Natural killer cell treated with Interleukin-12 subunit alpha and Interleukin-12 subunit beta and Interleukin-15 and Interleukin-18, amount 100 ng/mL, for 72 hours (primary cell): ENCODE data around the gene NAPA. TPM values are rescaled to one million over a fixed set of nuclear protein-coding genes. Genes with fewer than 3 reads are reported as not detected.
"Not testable (repeated sequence)": the region's sequence is repeated elsewhere in the genome, so short reads cannot be mapped to it uniquely, and the experiment has no call there.

ENCODE experiments used
- ATAC-seq, 2 donors: fragments of 150-1000 bp; cut with Tn5 transposase in 1 of 2; sonication (Bioruptor Pico), chemical (Tn5 transposase) in 1 of 2; 2 replicates each; pipeline ENCODE4 v1.10.0; 2021
- DNase-seq: peaks from one replicate; pipeline ENCODE4 v3.0.0; 2022; ENCODE audit warnings: low spot score
- H3K27ac Mint-ChIP-seq, 2 donors: 1 replicate in 1 of 2; 2 replicates in 1 of 2; pipeline ENCODE4 v1.8.0; 2022; ENCODE audit warnings: mixed read lengths in 2 of 2, mild to moderate bottlenecking in 1 of 2, moderate library complexity in 1 of 2
- H3K27me3 Mint-ChIP-seq, 2 donors: 1 replicate in 1 of 2; 2 replicates in 1 of 2; pipeline ENCODE4 v1.8.0; 2022; ENCODE audit warnings: mixed read lengths in 2 of 2
- H3K36me3 Mint-ChIP-seq: one replicate; pipeline ENCODE4 v1.8.0; 2022; ENCODE audit warnings: mixed read lengths
- H3K4me1 Mint-ChIP-seq, 2 donors: 1 replicate in 1 of 2; 2 replicates in 1 of 2; pipeline ENCODE4 v1.8.0; 2022; ENCODE audit warnings: low read depth in 2 of 2, mixed read lengths in 2 of 2, mild to moderate bottlenecking in 1 of 2
- H3K4me3 Mint-ChIP-seq: one replicate; pipeline ENCODE4 v1.8.0; 2022; ENCODE audit warnings: mixed read lengths
- H3K9me3 Mint-ChIP-seq: 2 replicates; pipeline ENCODE4 v1.8.0; 2022; ENCODE audit warnings: mixed read lengths
- total RNA-seq, 2 donors: library from RNA; stranded (reverse); gene quantifications; one replicate each; pipeline ENCODE4 v1.2.3, GENCODE V29; 2022

Gene NAPA
- total RNA-seq, 2 donors from 2014 or later = 69.9 to 78.8 TPM

- no peaks in the 10 kb centered on the region for H3K9me3 Mint-ChIP-seq
- H3K27ac Mint-ChIP-seq = no peak overlapping the region
- no peaks in the 10 kb centered on the region for H3K27me3 Mint-ChIP-seq
- H3K4me3 Mint-ChIP-seq = no peak overlapping the region
- peaks cover 7 to 12% of the 10 kb centered on the region in 2 donors for H3K4me1 Mint-ChIP-seq
- DNase-seq = no peak
- no peak for ATAC-seq
- H3K36me3 Mint-ChIP-seq = peaks cover 7% of the 10 kb centered on the region
These were observed 22.1 kb downstream of the NAPA start for GRCh38 chr19:47492571-47493377.

DNA sequence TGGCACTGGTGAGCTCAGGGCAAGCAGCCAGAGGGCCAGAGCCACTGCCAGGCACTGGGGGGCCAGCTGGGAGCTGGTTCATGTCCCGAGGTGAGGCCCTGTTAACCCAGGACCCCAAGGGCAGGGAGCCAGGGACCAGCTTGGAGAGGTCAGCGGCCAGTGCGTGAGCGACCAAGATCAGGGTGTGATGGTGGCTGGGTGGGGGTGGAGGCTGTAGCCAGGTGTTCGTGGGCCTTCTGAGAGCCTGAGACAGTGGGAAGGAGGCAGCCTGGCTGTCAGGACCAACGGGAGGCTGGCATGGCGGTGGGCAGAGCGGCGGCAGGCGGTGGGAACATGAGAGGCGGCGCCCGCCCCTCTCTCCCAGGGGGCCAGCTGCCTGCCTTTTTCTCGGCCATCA, 22.7 kb downstream of the NAPA start:
- ATAC-seq (no peak), DNase-seq (no peak)
- Mint-ChIP-seq H3K36me3 (peaks cover 7% of the 10 kb centered on the region), H3K27ac (no peak overlapping the region), H3K9me3 (no peaks in the 10 kb centered on the region), H3K4me1 (peaks cover 7 to 12% of the 10 kb centered on the region in 2 donors), H3K4me3 (no peak overlapping the region), H3K27me3 (no peaks in the 10 kb centered on the region)

DNA sequence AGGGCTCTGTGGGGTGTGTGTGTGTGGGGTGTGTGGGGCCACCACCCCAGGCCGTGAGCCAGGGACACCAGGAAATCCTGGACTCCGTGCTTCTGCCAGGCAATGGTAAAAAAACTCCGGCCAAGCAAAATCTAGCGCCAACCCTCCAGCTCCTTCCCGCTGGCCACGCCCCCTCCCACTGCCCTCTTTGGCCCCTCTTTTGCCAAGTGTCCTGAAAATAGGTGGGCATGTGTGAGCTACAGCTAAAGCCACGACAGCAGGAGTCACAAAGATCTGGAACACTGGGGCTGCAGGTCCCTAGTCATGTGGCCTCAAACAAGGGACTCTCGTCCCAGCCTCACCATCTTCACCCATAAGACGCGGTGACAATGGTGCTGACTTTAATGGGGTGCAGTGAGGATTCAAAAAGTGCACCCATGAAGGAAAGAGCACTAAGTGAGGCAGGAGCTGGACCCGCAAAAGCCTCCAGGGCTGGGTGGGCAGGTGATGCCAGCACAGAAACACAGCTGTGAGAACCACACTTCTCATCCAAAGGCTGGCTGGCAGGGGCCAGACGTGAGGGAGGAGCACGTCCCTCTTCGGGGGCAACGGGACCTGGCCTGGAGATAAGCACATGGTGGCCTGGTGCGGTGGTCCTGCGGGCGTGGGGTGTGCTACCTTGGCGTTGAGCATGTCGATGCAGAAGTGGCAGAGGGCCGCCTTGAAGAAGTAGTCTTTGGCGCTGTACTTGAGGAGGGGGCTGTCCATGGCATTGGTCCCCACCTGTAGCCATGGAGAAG, 23.3 kb downstream of the NAPA start:
- no peak overlapping the region for H3K27ac Mint-ChIP-seq
- DNase-seq = no peak

GRCh38 chr19:47490847-47491246, 24.0 kb downstream of the NAPA start:
- peaks cover 7% of the 10 kb centered on the region for H3K36me3 Mint-ChIP-seq
- H3K27ac Mint-ChIP-seq = no peak overlapping the region
- H3K4me1 Mint-ChIP-seq = peaks cover 7 to 10% of the 10 kb centered on the region in 2 donors
- DNase-seq = no peak
- H3K4me3 Mint-ChIP-seq = no peak overlapping the region
- ATAC-seq = no peak
- no peaks in the 10 kb centered on the region for H3K27me3 Mint-ChIP-seq
- no peaks in the 10 kb centered on the region for H3K9me3 Mint-ChIP-seq

More for the DNA sequence above, 23.3 kb downstream of the NAPA start:
- H3K4me1 Mint-ChIP-seq = peaks cover 7 to 10% of the 10 kb centered on the region in 2 donors
- H3K4me3 Mint-ChIP-seq = no peak overlapping the region
- H3K36me3 Mint-ChIP-seq = peaks cover 7% of the 10 kb centered on the region
- H3K27me3 Mint-ChIP-seq = no peaks in the 10 kb centered on the region
- no peaks in the 10 kb centered on the region for H3K9me3 Mint-ChIP-seq
- no peak for ATAC-seq

- ATAC-seq (no peak), DNase-seq (no peak)
- Mint-ChIP-seq H3K4me3 (no peak overlapping the region), H3K36me3 (peaks cover 7% of the 10 kb centered on the region), H3K4me1 (peaks cover 15 to 17% of the 10 kb centered on the region in 2 donors), H3K9me3 (no peaks in the 10 kb centered on the region), H3K27ac (no peak overlapping the region), H3K27me3 (no peaks in the 10 kb centered on the region)
These were observed 24.8 kb downstream of the NAPA start for GRCh38 chr19:47490031-47490430.

- no peaks in the 10 kb centered on the region for H3K9me3 Mint-ChIP-seq
- peaks cover 7% of the 10 kb centered on the region for H3K36me3 Mint-ChIP-seq
- no peak overlapping the region for H3K4me3 Mint-ChIP-seq
- ATAC-seq = no peak
- H3K4me1 Mint-ChIP-seq = peaks cover 20 to 23% of the 10 kb centered on the region in 2 donors
- no peaks in the 10 kb centered on the region for H3K27me3 Mint-ChIP-seq
- H3K27ac Mint-ChIP-seq = no peak overlapping the region
- DNase-seq = no peak
These were observed 25.6 kb downstream of the NAPA start for GRCh38 chr19:47489072-47489914.

- peaks cover 23 to 24% of the 10 kb centered on the region in 2 donors for H3K4me1 Mint-ChIP-seq
These were observed 27.0 kb downstream of the NAPA start for GRCh38 chr19:47487551-47488515.

GRCh38 chr19:47486900-47487299, 28.0 kb downstream of the NAPA start:
- Mint-ChIP-seq H3K4me3 (no peak overlapping the region), H3K27me3 (no peaks in the 10 kb centered on the region), H3K27ac (peak overlapping the region; percentile 23 to 45), H3K4me1 (peaks cover 23 to 24% of the 10 kb centered on the region in 2 donors), H3K36me3 (peaks cover 7% of the 10 kb centered on the region), H3K9me3 (no peaks in the 10 kb centered on the region)
- no peak for DNase-seq
- no peak for ATAC-seq

More at GRCh38 chr19:47487551-47488515, 27.0 kb downstream of the NAPA start:
- Mint-ChIP-seq H3K27me3 (no peaks in the 10 kb centered on the region), H3K36me3 (peaks cover 7% of the 10 kb centered on the region), H3K27ac (peak overlapping the region in 1 of 2 donors; percentile 45), H3K9me3 (no peaks in the 10 kb centered on the region), H3K4me3 (no peak overlapping the region)
- ATAC-seq (no peak), DNase-seq (no peak)

- H3K27ac Mint-ChIP-seq, H3K4me3 Mint-ChIP-seq, H3K36me3 Mint-ChIP-seq, DNase-seq, H3K9me3 Mint-ChIP-seq, ATAC-seq, H3K27me3 Mint-ChIP-seq: not testable (repeated sequence)
- peaks cover 23 to 24% of the 10 kb centered on the region in 2 donors for H3K4me1 Mint-ChIP-seq
These were observed 28.6 kb downstream of the NAPA start for GRCh38 chr19:47486220-47486619.

DNA sequence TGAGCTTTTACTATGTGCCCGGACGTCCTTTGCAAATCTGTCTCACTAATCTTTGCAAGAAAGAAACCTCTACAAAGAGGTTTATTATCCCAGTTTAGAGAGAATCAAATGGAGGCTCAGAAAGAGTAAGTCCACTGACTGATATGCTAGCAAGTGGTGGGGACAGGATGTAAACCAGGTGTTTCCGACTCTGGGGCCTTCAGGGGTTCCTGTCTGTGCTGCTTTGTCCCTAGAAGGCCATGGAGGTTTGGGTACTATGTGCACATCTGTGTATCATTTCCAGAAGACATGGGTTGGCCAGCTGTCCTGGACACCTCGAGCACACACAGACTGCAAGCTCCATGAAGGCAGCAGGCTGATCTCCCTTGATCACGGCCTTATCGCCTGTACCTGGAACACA, 29.7 kb downstream of the NAPA start:
- Mint-ChIP-seq H3K27me3 (no peaks in the 10 kb centered on the region), H3K9me3 (no peaks in the 10 kb centered on the region), H3K4me3 (peak overlapping the region; percentile 89), H3K4me1 (peaks cover 20 to 29% of the 10 kb centered on the region in 2 donors), H3K27ac (peak overlapping the region; percentile 92 to 96), H3K36me3 (peaks cover 5% of the 10 kb centered on the region)
- no peak for DNase-seq
- ATAC-seq = no peak

GRCh38 chr19:47483800-47484690, 30.8 kb downstream of the NAPA start, which contains the start of gene KPTN:
Gene KPTN (minus strand): TSS chr19:47484219. CDS start chr19:47484160, 59 bp downstream.
- no peaks in the 10 kb centered on the region for H3K27me3 Mint-ChIP-seq
- no peaks in the 10 kb centered on the region for H3K9me3 Mint-ChIP-seq
- peak; percentile 92 for DNase-seq
- no peaks in the 10 kb centered on the region for H3K36me3 Mint-ChIP-seq
- peak; percentile 91 to 95 for ATAC-seq
- peak within 1 kb of the TSS; percentile 92 to 96 for H3K27ac Mint-ChIP-seq
- peaks cover 15 to 24% of the 10 kb centered on the region in 2 donors for H3K4me1 Mint-ChIP-seq
- peak within 1 kb of the TSS; percentile 89 for H3K4me3 Mint-ChIP-seq

GRCh38 chr19:47483200-47483599, 31.7 kb downstream of the NAPA start:
- no peaks in the 10 kb centered on the region for H3K9me3 Mint-ChIP-seq
- peak overlapping the region in 1 of 2 donors; percentile 92 for H3K27ac Mint-ChIP-seq
- peaks cover 15 to 24% of the 10 kb centered on the region in 2 donors for H3K4me1 Mint-ChIP-seq
- ATAC-seq (no peak), DNase-seq (no peak)
- H3K4me3 Mint-ChIP-seq = peak overlapping the region; percentile 89
- H3K27me3 Mint-ChIP-seq = peaks cover 0 to 2% of the 10 kb centered on the region in 2 donors
- no peaks in the 10 kb centered on the region for H3K36me3 Mint-ChIP-seq
